T-helper 1 cell treated with Interleukin-12 subunit alpha and Interleukin-12 subunit beta and Interleukin-4 antibody, amounts not matched to agents 30 μg/mL and 1 μg/mL, for 36 hours (primary cell): Measurements from ENCODE around the gene FZR1.
A peak's percentile ranks its signal among the peaks of the same experiment; 100 is the strongest.

Source experiments
- H3K27ac Mint-ChIP-seq: one replicate; pipeline ENCODE4 v1.8.0; 2021; ENCODE audit warnings: mild to moderate bottlenecking, mixed read lengths
- H3K27me3 Mint-ChIP-seq: one replicate; pipeline ENCODE4 v1.8.0; 2021; ENCODE audit warnings: low read depth, mixed read lengths
- H3K36me3 Mint-ChIP-seq: one replicate; pipeline ENCODE4 v1.8.0; 2021; ENCODE audit warnings: low read depth, mixed read lengths
- H3K4me1 Mint-ChIP-seq: one replicate; pipeline ENCODE4 v1.8.0; 2021; ENCODE audit warnings: low read depth, mixed read lengths
- H3K4me3 Mint-ChIP-seq: one replicate; pipeline ENCODE4 v1.8.0; 2021; ENCODE audit warnings: mild to moderate bottlenecking, moderate library complexity, mixed read lengths
- H3K9me3 Mint-ChIP-seq: one replicate; pipeline ENCODE4 v1.8.0; 2021; ENCODE audit warnings: mixed read lengths

The FZR1 gene

GRCh38 chr19:3479834-3480215 is 26.3 kb upstream of the FZR1 start:
- Mint-ChIP-seq H3K4me1 (peaks cover 5% of the 10 kb centered on the region), H3K27me3 (peaks cover 3% of the 10 kb centered on the region), H3K27ac (no peak overlapping the region), H3K36me3 (no peaks in the 10 kb centered on the region), H3K9me3 (no peaks in the 10 kb centered on the region), H3K4me3 (no peak overlapping the region)

DNA sequence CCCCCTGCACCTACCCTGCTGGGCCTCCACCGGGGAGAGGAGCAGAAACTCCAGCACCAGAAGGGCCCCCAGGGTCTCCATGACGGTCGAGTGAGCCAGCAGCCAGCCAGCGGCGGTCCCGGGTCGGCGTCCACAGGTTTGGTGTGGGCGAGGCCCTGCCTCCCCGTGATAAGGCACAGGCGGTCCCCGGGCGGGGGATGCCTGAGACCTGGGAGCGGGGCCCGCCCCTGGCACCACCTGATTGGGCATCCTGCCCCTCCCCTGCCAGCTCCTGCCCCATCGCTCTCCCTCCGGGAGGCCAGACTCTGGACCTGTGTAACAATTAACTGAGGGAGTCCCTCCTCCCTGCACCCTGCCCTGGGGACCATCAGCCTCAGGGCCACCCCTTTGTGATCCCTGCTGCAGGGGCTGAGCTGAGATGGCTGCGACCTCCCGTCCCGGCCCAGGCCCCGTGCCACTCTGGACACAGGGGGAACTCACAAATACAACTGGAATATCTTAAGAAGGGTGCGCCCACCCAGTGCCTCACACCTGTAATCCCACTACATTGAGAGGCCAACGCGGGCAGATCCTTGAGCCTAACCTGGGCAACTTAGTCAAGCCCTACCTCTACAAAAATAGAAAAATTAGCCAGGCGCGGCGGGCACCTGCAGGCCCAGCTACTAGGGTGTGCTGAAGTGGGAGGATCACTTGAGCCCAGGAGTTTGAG is 25.6 kb upstream of the FZR1 start, which contains the start of gene SMIM24:
Gene SMIM24, minus strand, starts transcription at position 143 of the 709 bp plus-strand sequence. Its CDS starts 62 bp downstream, at position 81.
- peaks cover 3% of the 10 kb centered on the region for H3K27me3 Mint-ChIP-seq
- no peaks in the 10 kb centered on the region for H3K36me3 Mint-ChIP-seq
- H3K9me3 Mint-ChIP-seq, result no peaks in the 10 kb centered on the region
- no peak within 1 kb of the TSS for H3K4me3 Mint-ChIP-seq
- H3K27ac Mint-ChIP-seq, result no peak within 1 kb of the TSS
- peaks cover 7% of the 10 kb centered on the region for H3K4me1 Mint-ChIP-seq

GRCh38 chr19:3481241-3482090 is 24.6 kb upstream of the FZR1 start:
- Mint-ChIP-seq H3K4me3 (no peak overlapping the region), H3K36me3 (no peaks in the 10 kb centered on the region), H3K27me3 (peaks cover 3% of the 10 kb centered on the region), H3K4me1 (peaks cover 7% of the 10 kb centered on the region), H3K27ac (no peak overlapping the region), H3K9me3 (no peaks in the 10 kb centered on the region)

GRCh38 chr19:3482507-3483225 is 23.4 kb upstream of the FZR1 start:
- Mint-ChIP-seq H3K9me3 (no peaks in the 10 kb centered on the region), H3K27ac (no peak overlapping the region), H3K4me3 (no peak overlapping the region), H3K4me1 (peaks cover 7% of the 10 kb centered on the region), H3K36me3 (peaks cover 2% of the 10 kb centered on the region), H3K27me3 (peaks cover 3% of the 10 kb centered on the region)

GRCh38 chr19:3483226-3483628 is 22.9 kb upstream of the FZR1 start, which contains the start of gene SMIM44:
Gene SMIM44, minus strand, starts transcription at chr19:3483441. Its CDS starts 38 bp downstream, at chr19:3483403.
- peaks cover 7% of the 10 kb centered on the region for H3K4me1 Mint-ChIP-seq
- no peaks in the 10 kb centered on the region for H3K9me3 Mint-ChIP-seq
- no peak within 1 kb of the TSS for H3K27ac Mint-ChIP-seq
- H3K4me3 Mint-ChIP-seq, result no peak within 1 kb of the TSS
- no peaks in the 10 kb centered on the region for H3K27me3 Mint-ChIP-seq
- H3K36me3 Mint-ChIP-seq, result peaks cover 2% of the 10 kb centered on the region

GRCh38 chr19:3491396-3492119 is 14.6 kb upstream of the FZR1 start:
- H3K4me3 Mint-ChIP-seq, result no peak overlapping the region
- peaks cover 17% of the 10 kb centered on the region for H3K36me3 Mint-ChIP-seq
- peaks cover 6% of the 10 kb centered on the region for H3K4me1 Mint-ChIP-seq
- H3K27me3 Mint-ChIP-seq, result no peaks in the 10 kb centered on the region
- H3K27ac Mint-ChIP-seq, result no peak overlapping the region
- no peaks in the 10 kb centered on the region for H3K9me3 Mint-ChIP-seq

- Mint-ChIP-seq H3K4me3 (no peak overlapping the region), H3K9me3 (no peaks in the 10 kb centered on the region), H3K4me1 (peaks cover 6% of the 10 kb centered on the region), H3K27ac (no peak overlapping the region), H3K36me3 (peaks cover 20% of the 10 kb centered on the region), H3K27me3 (no peaks in the 10 kb centered on the region)
These were observed 13.8 kb upstream of the FZR1 start for GRCh38 chr19:3492131-3492839.

DNA sequence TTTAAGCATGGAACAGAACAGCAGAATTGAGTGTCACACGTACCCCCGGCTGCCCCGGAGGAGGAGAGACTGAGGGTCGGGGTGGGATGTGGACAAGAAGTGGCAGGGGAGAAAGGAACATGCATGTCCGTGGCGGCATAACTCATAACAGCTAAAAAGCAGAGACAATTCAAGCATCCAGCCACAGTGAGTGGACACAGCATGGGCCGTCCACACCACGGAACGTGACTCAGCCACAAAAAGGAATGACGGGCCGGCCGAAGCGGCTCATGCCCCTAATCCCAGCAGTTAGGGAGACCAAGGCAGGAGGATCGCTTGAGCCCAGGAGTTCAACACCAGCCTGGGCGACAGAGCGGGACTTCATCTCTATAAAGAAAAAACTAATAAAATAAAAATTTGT is 13.2 kb upstream of the FZR1 start:
- Mint-ChIP-seq H3K4me3 (no peak overlapping the region), H3K27me3 (no peaks in the 10 kb centered on the region), H3K4me1 (peaks cover 8% of the 10 kb centered on the region), H3K27ac (no peak overlapping the region), H3K36me3 (peaks cover 23% of the 10 kb centered on the region), H3K9me3 (no peaks in the 10 kb centered on the region)

DNA sequence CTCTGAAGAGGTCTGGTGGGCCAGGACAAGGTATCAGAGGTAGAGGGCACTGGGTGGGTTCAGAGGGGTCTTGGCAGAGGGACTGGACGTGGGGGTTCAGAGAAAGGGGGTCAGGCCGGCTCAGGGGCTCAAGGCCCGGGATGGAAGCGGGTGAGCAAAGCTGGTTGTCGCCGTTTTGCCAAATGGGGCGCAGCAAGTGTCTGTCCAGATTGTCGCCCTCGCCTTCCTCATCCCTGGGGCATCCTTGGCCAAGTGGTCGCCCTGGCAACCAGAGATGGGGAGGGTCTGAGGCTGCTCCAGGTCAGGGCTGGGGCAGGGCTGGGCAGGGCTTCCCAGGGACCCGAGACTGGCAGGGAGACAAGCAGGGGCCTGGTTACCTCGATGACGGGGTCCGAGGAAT is 12.5 kb upstream of the FZR1 start:
- Mint-ChIP-seq H3K27ac (no peak overlapping the region), H3K9me3 (no peaks in the 10 kb centered on the region), H3K27me3 (no peaks in the 10 kb centered on the region), H3K4me3 (peak overlapping the region; percentile 46), H3K36me3 (peaks cover 25% of the 10 kb centered on the region), H3K4me1 (peaks cover 9% of the 10 kb centered on the region)

- peaks cover 10% of the 10 kb centered on the region for H3K4me1 Mint-ChIP-seq
These were observed 12.1 kb upstream of the FZR1 start for GRCh38 chr19:3494051-3494450.

GRCh38 chr19:3494559-3494958 is 11.6 kb upstream of the FZR1 start:
- Mint-ChIP-seq H3K27ac (peak overlapping the region; percentile 70), H3K4me3 (peak overlapping the region; percentile 40), H3K9me3 (no peaks in the 10 kb centered on the region), H3K36me3 (peaks cover 28% of the 10 kb centered on the region), H3K27me3 (no peaks in the 10 kb centered on the region), H3K4me1 (peaks cover 14% of the 10 kb centered on the region)

More at GRCh38 chr19:3494051-3494450, 12.1 kb upstream of the FZR1 start:
- peaks cover 26% of the 10 kb centered on the region for H3K36me3 Mint-ChIP-seq
- no peaks in the 10 kb centered on the region for H3K9me3 Mint-ChIP-seq
- no peaks in the 10 kb centered on the region for H3K27me3 Mint-ChIP-seq
- H3K4me3 Mint-ChIP-seq, result peak overlapping the region; percentile 21
- peak overlapping the region; percentile 62 for H3K27ac Mint-ChIP-seq

DNA sequence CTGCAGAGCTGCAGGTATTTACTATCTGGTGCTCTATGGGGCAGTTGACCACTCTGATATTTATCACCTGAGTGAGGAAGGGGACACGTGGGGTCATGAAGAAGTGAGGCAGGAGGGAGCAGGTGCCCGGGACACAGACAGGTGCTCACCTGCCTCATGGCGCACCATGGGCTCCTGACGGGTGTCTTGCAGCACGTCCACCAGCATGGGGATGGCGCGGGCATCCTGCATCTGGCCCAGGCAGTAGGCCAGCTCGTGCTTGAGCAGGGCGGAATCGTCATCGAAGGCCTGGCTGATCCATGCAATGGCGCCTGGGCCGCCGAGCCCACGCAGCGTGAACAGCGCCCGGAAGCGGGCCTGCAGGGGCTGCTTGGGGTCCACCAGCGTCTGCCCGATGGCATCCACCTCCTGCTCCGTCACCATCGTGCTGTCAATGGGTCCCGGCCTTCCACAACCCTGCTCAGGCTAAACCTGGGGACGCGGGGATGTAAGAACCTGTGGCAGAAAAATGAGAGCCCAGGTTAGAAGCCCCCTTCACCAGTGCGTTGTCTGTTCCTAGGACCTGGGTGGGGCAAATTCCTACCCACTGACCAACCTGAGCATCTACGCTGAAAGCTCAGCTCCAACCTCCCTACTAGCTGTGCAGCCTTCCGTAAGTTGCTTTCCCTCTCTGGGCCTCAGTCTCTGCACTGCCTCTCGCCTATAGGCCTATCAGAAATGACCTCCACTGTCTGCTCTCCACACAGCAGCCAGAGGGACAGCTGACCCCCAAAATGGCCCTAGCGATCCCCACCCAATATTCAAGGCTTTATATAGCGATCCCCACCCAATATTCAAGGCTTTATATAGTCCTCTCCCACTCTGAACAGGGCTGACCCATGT is 9.5 kb upstream of the FZR1 start:
- Mint-ChIP-seq H3K27me3 (no peaks in the 10 kb centered on the region), H3K27ac (no peak overlapping the region), H3K4me3 (no peak overlapping the region), H3K4me1 (peaks cover 22% of the 10 kb centered on the region), H3K36me3 (peaks cover 29% of the 10 kb centered on the region), H3K9me3 (no peaks in the 10 kb centered on the region)
